ENCODE measurements around the gene LZTR1. TPM values are rescaled to one million over a fixed set of nuclear protein-coding genes. Genes with fewer than 3 reads are reported as not detected.

Gene LZTR1
- total and polyA plus RNA-seq, 2 donors (not counting 3 experiments of a cell fraction or from before 2014, with no cell fraction given), result 56.6 to 86.8 TPM

DNA sequence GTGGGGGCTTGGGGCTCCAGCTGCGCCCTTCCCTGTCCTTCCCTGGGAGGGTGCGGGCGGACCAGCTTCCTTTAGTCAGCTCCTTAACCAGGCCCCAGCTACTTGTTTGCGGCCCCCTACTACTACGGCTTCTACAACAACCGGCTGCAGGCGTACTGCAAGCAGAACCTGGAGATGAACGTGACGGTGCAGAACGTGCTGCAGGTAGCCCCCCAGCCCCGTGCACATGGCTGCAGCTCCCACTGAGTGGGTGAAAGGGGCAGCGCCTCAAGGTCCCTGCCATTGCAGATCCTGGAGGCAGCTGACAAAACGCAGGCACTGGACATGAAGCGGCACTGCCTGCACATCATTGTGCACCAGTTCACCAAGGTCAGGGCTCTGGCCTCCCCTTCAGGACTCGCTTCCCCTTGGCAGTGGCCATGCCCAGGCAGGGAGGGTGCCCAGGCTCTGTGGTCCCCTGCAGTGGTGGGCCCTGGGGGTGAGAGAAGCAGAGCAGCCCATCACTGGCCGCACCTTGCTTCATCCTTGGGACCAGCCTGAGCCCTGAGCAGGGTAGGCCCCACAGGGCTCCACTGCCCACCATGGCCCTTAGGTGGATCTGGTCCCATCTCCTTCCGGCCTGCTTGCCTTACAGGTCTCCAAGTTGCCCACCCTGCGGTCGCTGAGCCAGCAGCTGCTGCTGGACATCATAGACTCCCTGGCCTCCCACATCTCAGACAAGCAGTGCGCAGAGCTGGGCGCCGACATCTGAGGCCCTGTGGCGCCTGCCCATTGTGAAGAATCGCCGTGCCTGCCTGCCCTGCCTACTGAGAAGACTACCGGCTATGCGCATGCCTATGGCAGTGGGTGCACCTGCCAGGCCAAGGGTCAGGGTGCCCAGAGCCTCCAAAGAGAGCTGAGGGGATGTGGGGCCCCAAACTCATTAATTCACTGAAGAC is 14.8 kb downstream of the LZTR1 start:
- POLR2A ChIA-PET, result no interaction called here
- Histone ChIP-seq H2AFZ (ENCODE audit: low read depth, low read length) (no peak overlapping the region), H3K4me3 (replicated peaks in 1 of 3; ENCODE audit: insufficient read depth in 1 of 3, low read depth in 1 of 3, low read length in 3 of 3) (no peak overlapping the region), H4K20me1 (replicated peaks; ENCODE audit: control insufficient read depth, extremely low read depth, insufficient read depth, low read length) (no peaks in the 10 kb centered on the region), H3K27ac (ENCODE audit: insufficient read depth, low read depth, low read length) (no peak overlapping the region), H3K9me3 (replicated peaks; ENCODE audit: control insufficient read depth, insufficient read depth, low read length) (no peaks in the 10 kb centered on the region), H3K4me2 (ENCODE audit: insufficient read depth, low read length) (no peak overlapping the region), H3K9me1 (replicated peaks; ENCODE audit: control insufficient read depth, extremely low read depth, insufficient read depth, low read length) (no peaks in the 10 kb centered on the region), H3K9ac (replicated peaks; ENCODE audit: extremely low read depth, insufficient read depth, low read length) (no peak overlapping the region), H3K27me3 (ENCODE audit: control insufficient read depth in 2 of 2, insufficient read depth in 2 of 2, low read length in 2 of 2) (no peaks in the 10 kb centered on the region), H3K79me2 (ENCODE audit: control insufficient read depth, insufficient read depth, low read length) (peaks cover 15% of the 10 kb centered on the region), H3K4me1 (ENCODE audit: control insufficient read depth, extremely low read depth, insufficient read depth, low read length) (peaks cover 15% of the 10 kb centered on the region), H3K36me3 (ENCODE audit: control insufficient read depth in 2 of 2, extremely low read depth in 1 of 2, insufficient read depth in 2 of 2, low read length in 2 of 2) (peaks cover 5 to 31% of the 10 kb centered on the region in 2 experiments)
- TF ChIP-seq, protein P1, sequence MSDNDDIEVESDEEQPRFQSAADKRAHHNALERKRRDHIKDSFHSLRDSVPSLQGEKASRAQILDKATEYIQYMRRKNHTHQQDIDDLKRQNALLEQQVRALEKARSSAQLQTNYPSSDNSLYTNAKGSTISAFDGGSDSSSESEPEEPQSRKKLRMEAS (IDR thresholded peaks at IDR 0.05; ENCODE audit: insufficient read depth, insufficient read length), result no peak
- TF ChIP-seq GATA2 (IDR thresholded peaks at IDR 0.05; ENCODE audit: insufficient read depth, insufficient read length, low read depth, low read length) (no peak), JUN (IDR thresholded peaks at IDR 0.05; ENCODE audit: borderline replicate concordance, insufficient read depth, insufficient read length, low read depth) (no peak), POLR2A (IDR thresholded peaks at IDR 0.05; ENCODE audit: low read depth, low read length) (no peak), POLR2AphosphoS5 (IDR thresholded peaks at IDR 0.05; ENCODE audit: insufficient read depth, low read depth, low read length) (peak; percentile 7)
- DNase-seq (ENCODE audit: low read depth, low spot score) (no peak), FAIRE-seq (no peak)
- dilution Hi-C loops (cut with MboI; ENCODE audit: extremely low pct_ligation_motif_present, low sequenced_read_pairs) (no loop called here), intact Hi-C loops (cut with micrococcal nuclease) (no loop called here)
- CTCF ChIA-PET, result no interaction called here
- BruUV-seq (replicated peaks), result TSS peak; percentile 3

DNA sequence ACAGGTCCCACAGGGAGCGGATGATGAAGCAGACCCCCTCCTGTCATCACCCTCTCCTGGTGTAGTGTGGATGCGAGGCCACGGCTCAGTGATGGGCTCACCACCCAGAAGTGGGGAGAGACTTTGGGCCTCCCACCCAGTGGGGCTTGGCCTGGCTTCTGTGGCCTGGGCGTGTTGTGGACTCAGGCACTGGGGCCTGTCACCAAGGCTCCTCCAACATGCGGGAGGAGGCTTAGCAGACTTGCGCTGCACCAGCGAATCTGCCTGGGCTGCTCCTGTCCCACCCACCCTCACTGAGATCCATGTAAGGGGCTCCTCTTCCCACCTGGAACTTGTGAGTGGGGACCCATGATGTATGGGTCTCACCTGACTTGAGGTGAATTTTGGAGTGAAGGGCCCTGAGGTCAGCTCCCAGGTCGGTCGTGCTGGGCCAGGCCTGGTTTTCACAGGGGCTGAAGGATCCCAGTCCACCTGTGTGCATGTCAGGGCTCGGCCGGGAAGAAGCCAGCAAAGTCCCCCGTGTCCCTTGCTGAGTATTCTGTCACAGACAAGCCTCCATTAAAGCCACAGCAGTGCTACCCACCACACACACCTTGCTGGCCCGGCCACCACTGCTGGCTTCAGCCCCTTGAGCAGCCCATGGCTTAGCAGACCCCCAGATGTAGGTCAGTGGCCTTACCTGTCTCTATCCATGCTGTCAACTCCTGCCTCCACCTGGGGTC is 15.6 kb downstream of the LZTR1 start:
- Histone ChIP-seq H3K4me1 (ENCODE audit: control insufficient read depth, extremely low read depth, insufficient read depth, low read length) (peaks cover 16% of the 10 kb centered on the region), H3K9ac (replicated peaks; ENCODE audit: extremely low read depth, insufficient read depth, low read length) (no peak overlapping the region), H3K4me2 (ENCODE audit: insufficient read depth, low read length) (no peak overlapping the region), H3K79me2 (ENCODE audit: control insufficient read depth, insufficient read depth, low read length) (peaks cover 15% of the 10 kb centered on the region), H3K27me3 (ENCODE audit: control insufficient read depth in 2 of 2, insufficient read depth in 2 of 2, low read length in 2 of 2) (no peaks in the 10 kb centered on the region), H3K36me3 (ENCODE audit: control insufficient read depth in 2 of 2, extremely low read depth in 1 of 2, insufficient read depth in 2 of 2, low read length in 2 of 2) (peaks cover 5 to 23% of the 10 kb centered on the region in 2 experiments), H3K4me3 (replicated peaks in 1 of 3; ENCODE audit: insufficient read depth in 1 of 3, low read depth in 1 of 3, low read length in 3 of 3) (no peak overlapping the region), H2AFZ (ENCODE audit: low read depth, low read length) (no peak overlapping the region), H3K27ac (ENCODE audit: insufficient read depth, low read depth, low read length) (no peak overlapping the region), H3K9me3 (replicated peaks; ENCODE audit: control insufficient read depth, insufficient read depth, low read length) (no peaks in the 10 kb centered on the region), H3K9me1 (replicated peaks; ENCODE audit: control insufficient read depth, extremely low read depth, insufficient read depth, low read length) (no peaks in the 10 kb centered on the region), H4K20me1 (replicated peaks; ENCODE audit: control insufficient read depth, extremely low read depth, insufficient read depth, low read length) (no peaks in the 10 kb centered on the region)
- dilution Hi-C loops (cut with MboI; ENCODE audit: extremely low pct_ligation_motif_present, low sequenced_read_pairs) (no loop called here), intact Hi-C loops (cut with micrococcal nuclease) (no loop called here)
- FAIRE-seq, result no peak
- no peak for DNase-seq (ENCODE audit: low read depth, low spot score)
- TF ChIP-seq GATA2 (IDR thresholded peaks at IDR 0.05; ENCODE audit: insufficient read depth, insufficient read length, low read depth, low read length), result no peak
- TF ChIP-seq, protein P2, sequence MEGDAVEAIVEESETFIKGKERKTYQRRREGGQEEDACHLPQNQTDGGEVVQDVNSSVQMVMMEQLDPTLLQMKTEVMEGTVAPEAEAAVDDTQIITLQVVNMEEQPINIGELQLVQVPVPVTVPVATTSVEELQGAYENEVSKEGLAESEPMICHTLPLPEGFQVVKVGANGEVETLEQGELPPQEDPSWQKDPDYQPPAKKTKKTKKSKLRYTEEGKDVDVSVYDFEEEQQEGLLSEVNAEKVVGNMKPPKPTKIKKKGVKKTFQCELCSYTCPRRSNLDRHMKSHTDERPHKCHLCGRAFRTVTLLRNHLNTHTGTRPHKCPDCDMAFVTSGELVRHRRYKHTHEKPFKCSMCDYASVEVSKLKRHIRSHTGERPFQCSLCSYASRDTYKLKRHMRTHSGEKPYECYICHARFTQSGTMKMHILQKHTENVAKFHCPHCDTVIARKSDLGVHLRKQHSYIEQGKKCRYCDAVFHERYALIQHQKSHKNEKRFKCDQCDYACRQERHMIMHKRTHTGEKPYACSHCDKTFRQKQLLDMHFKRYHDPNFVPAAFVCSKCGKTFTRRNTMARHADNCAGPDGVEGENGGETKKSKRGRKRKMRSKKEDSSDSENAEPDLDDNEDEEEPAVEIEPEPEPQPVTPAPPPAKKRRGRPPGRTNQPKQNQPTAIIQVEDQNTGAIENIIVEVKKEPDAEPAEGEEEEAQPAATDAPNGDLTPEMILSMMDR (IDR thresholded peaks at IDR 0.05; ENCODE audit: extremely low read depth in 1 of 2, insufficient read depth in 1 of 2, low read depth in 1 of 2, low read length in 2 of 2), result no peak
- no peak for TF ChIP-seq FOS (IDR thresholded peaks at IDR 0.05; ENCODE audit: borderline replicate concordance, insufficient read depth, low read length)
- TF ChIP-seq POLR2A (IDR thresholded peaks at IDR 0.05; ENCODE audit: low read depth, low read length), result no peak
- TF ChIP-seq JUN (IDR thresholded peaks at IDR 0.05; ENCODE audit: borderline replicate concordance, insufficient read depth, insufficient read length, low read depth), result no peak
- no peak for TF ChIP-seq EZH2 (IDR thresholded peaks at IDR 0.05; ENCODE audit: borderline replicate concordance, low read depth, low read length, severe bottlenecking)
- no peak for TF ChIP-seq MYC (IDR thresholded peaks at IDR 0.05; ENCODE audit: low read depth, low read length)
- TF ChIP-seq, protein P1 (IDR thresholded peaks at IDR 0.05; ENCODE audit: insufficient read depth, insufficient read length), result no peak
- no peak for TF ChIP-seq POLR2AphosphoS5 (IDR thresholded peaks at IDR 0.05; ENCODE audit: insufficient read depth, low read depth, low read length)
- POLR2A ChIA-PET, result no interaction called here
- BruUV-seq (replicated peaks), result no TSS peak
- CTCF ChIA-PET, result no interaction called here

Measured in endothelial cell of umbilical vein (primary cell).